GM10248 (cell line): Measurements from ENCODE around the gene URB2.

Experiments used
- CTCF ChIA-PET: fragments of 300-600 bp; sonication (Branson Sonifier 250); formaldehyde crosslinking; extraction: SDS; loops from one replicate; lab custom pipeline; 2021; ENCODE audit warnings: antibody characterized with exemption; lab: Yijun Ruan, JAX
- POLR2A ChIA-PET: fragments of 350-650 bp; sonication (Branson Sonifier 250); formaldehyde crosslinking; extraction: SDS; loops from one replicate; lab custom pipeline; 2020; ENCODE audit warnings: antibody characterized with exemption; lab: Yijun Ruan, JAX
- DNase-seq: peaks from one replicate; pipeline ENCODE4 v3.0.0; 2012; ENCODE audit errors: extremely low spot score
- CTCF ChIP-seq: IDR thresholded peaks from 2 replicates; pipeline ENCODE4 v1.5.1; 2012; ENCODE audit warnings: mild to moderate bottlenecking, low read depth; ENCODE audit errors: extremely low read depth, missing control alignments, control extremely low read depth

Gene URB2

GRCh38 chr1:229645324-229645993 lies 19.4 kb downstream of the URB2 start:
- DNase-seq = no peak
- POLR2A ChIA-PET = no interaction called here
- CTCF ChIA-PET = interaction anchor here (1.4 kb wide), 1 partner anchor 14 kb away, joined by 4 read pairs; no protein-coding TSS in a partner anchor

GRCh38 chr1:229648406-229648805 lies 22.4 kb downstream of the URB2 start:
- ChIA-PET CTCF (interaction anchor here (1.4 to 4.0 kb wide), 2 partner anchors 10 to 13 kb away, joined by 3 to 27 read pairs; no protein-coding TSS in a partner anchor), POLR2A (no interaction called here)
- no peak for DNase-seq
- TF ChIP-seq CTCF = no peak

More at GRCh38 chr1:229645324-229645993, 19.4 kb downstream of the URB2 start:
- no peak for TF ChIP-seq CTCF

GRCh38 chr1:229650045-229650444 lies 24.0 kb downstream of the URB2 start:
- TF ChIP-seq CTCF = no peak
- ChIA-PET CTCF (interaction anchor here (4.0 kb wide), 1 partner anchor 11 kb away, joined by 27 read pairs; no protein-coding TSS in a partner anchor), POLR2A (no interaction called here)
- no peak for DNase-seq

GRCh38 chr1:229651546-229651945 lies 25.5 kb downstream of the URB2 start:
- ChIA-PET CTCF (interaction anchor here (0.8 to 2.2 kb wide), 4 partner anchors 8 to 20 kb away, joined by 3 to 9 read pairs (median 3); no protein-coding TSS in a partner anchor), POLR2A (no interaction called here)
- DNase-seq = no peak
- no peak for TF ChIP-seq CTCF

- ChIA-PET CTCF (no interaction called here), POLR2A (no interaction called here)
- no peak for DNase-seq
- no peak for TF ChIP-seq CTCF
These were observed 27.4 kb downstream of the URB2 start for GRCh38 chr1:229653420-229653819.

GRCh38 chr1:229655781-229656180 lies 29.7 kb downstream of the URB2 start:
- CTCF ChIA-PET = no interaction called here
- POLR2A ChIA-PET = no interaction called here

More at GRCh38 chr1:229655781-229656180, 29.7 kb downstream of the URB2 start:
- DNase-seq = no peak
- no peak for TF ChIP-seq CTCF
